CD14-positive monocyte (primary cell): ENCODE results near the gene TBXAS1. TPM values are rescaled to one million over a fixed set of nuclear protein-coding genes. Genes with fewer than 3 reads are reported as not detected.

Source experiments
- DNase-seq, 3 donors: peaks; one replicate each; pipeline ENCODE4 v3.0.0-alpha.2; 2011 to 2022
- H2AFZ ChIP-seq: 2 replicates; pipeline ENCODE4 v1.6.0; 2012; ENCODE audit warnings: mild to moderate bottlenecking, low read depth, low read length, inconsistent platforms; ENCODE audit not compliant: insufficient read depth, poor library complexity, severe bottlenecking
- H3K27ac ChIP-seq, 2 donors: 1 replicate in 1 of 2; 2 replicates in 1 of 2; pipeline ENCODE4 v1.5.1; 2012 to 2013; ENCODE audit warnings: low read length in 2 of 2, control low read depth in 1 of 2, inconsistent platforms in 1 of 2, low read depth in 1 of 2, mild to moderate bottlenecking in 1 of 2
- H3K27me3 ChIP-seq, 2 donors: one replicate each; pipeline versions ENCODE4 v1.6.0 to v1.6.1; 2011 to 2013; ENCODE audit warnings: low read length in 2 of 2; ENCODE audit not compliant: control insufficient read depth in 2 of 2, insufficient read depth in 2 of 2
- H3K36me3 ChIP-seq, 2 donors: replicated peaks in 1 of 2; 1 replicate in 1 of 2; 2 replicates in 1 of 2; pipeline versions ENCODE4 v1.5.1 to v1.6.1; 2012 to 2013; ENCODE audit warnings: low read length in 2 of 2, control low read depth in 1 of 2, inconsistent platforms in 1 of 2, mild to moderate bottlenecking in 1 of 2; ENCODE audit not compliant: insufficient read depth in 2 of 2, control insufficient read depth in 1 of 2
- H3K4me1 ChIP-seq, 2 donors: 1 replicate in 1 of 2; 2 replicates in 1 of 2; pipeline versions ENCODE4 v1.5.1 to v1.6.1; 2012 to 2013; ENCODE audit warnings: low read length in 2 of 2, control low read depth in 1 of 2, inconsistent platforms in 1 of 2, mild to moderate bottlenecking in 1 of 2, moderate library complexity in 1 of 2; ENCODE audit not compliant: insufficient read depth in 2 of 2, control insufficient read depth in 1 of 2
- H3K4me2 ChIP-seq: replicated peaks from 2 replicates; pipeline ENCODE3; 2012; ENCODE audit warnings: low read length, moderate library complexity, mild to moderate bottlenecking; ENCODE audit not compliant: poor library complexity, severe bottlenecking; ENCODE audit errors: extremely low read depth
- H3K4me3 ChIP-seq, 3 experiments: fragments of 200-600 bp in 1 of 3; sonication (generic) in 1 of 3; replicated peaks in 1 of 3; 1 replicate in 2 of 3; 2 replicates in 1 of 3; pipeline ENCODE4 v1.5.1; 2011 to 2013; ENCODE audit warnings: low read length in 3 of 3, mild to moderate bottlenecking in 3 of 3, control low read depth in 2 of 3, low read depth in 2 of 3, inconsistent platforms in 1 of 3, moderate library complexity in 1 of 3
- H3K79me2 ChIP-seq: 2 replicates; pipeline ENCODE4 v1.6.0; 2012; ENCODE audit warnings: mild to moderate bottlenecking, control low read depth, inconsistent platforms, low read length, moderate library complexity; ENCODE audit not compliant: insufficient read depth
- H3K9ac ChIP-seq: 2 replicates; pipeline ENCODE4 v1.6.0; 2017; ENCODE audit warnings: low read length, mild to moderate bottlenecking; ENCODE audit not compliant: insufficient read depth, poor library complexity, severe bottlenecking
- H3K9me3 ChIP-seq, 2 donors: replicated peaks in 1 of 2; 1 replicate in 1 of 2; 2 replicates in 1 of 2; pipeline versions ENCODE4 v1.5.1 to v1.6.1; 2012 to 2013; ENCODE audit warnings: low read length in 2 of 2, control low read depth in 1 of 2; ENCODE audit not compliant: control insufficient read depth in 1 of 2, insufficient read depth in 1 of 2
- H4K20me1 ChIP-seq: 2 replicates; pipeline ENCODE4 v1.6.0; 2012; ENCODE audit warnings: mild to moderate bottlenecking, low read length, control low read depth, moderate library complexity; ENCODE audit not compliant: insufficient read depth
- H3K27ac Mint-ChIP-seq, 7 donors: one replicate each; pipeline ENCODE4 v1.8.0; 2020; ENCODE audit warnings: mild to moderate bottlenecking in 7 of 7, mixed read lengths in 7 of 7, moderate library complexity in 6 of 7, inconsistent platforms in 2 of 7
- H3K27me3 Mint-ChIP-seq, 3 donors: one replicate each; pipeline ENCODE4 v1.8.0; 2021 to 2022; ENCODE audit warnings: low read depth in 3 of 3, mild to moderate bottlenecking in 3 of 3, mixed read lengths in 3 of 3, moderate library complexity in 3 of 3, inconsistent platforms in 1 of 3
- H3K36me3 Mint-ChIP-seq, 2 donors: one replicate each; pipeline ENCODE4 v1.8.0; 2020; ENCODE audit warnings: mixed read lengths in 2 of 2, inconsistent platforms in 1 of 2, mild to moderate bottlenecking in 1 of 2
- H3K4me1 Mint-ChIP-seq: one replicate; pipeline ENCODE4 v1.8.0; 2020; ENCODE audit warnings: mild to moderate bottlenecking, mixed read lengths
- H3K4me3 Mint-ChIP-seq, 2 donors: one replicate each; pipeline ENCODE4 v1.8.0; 2020; ENCODE audit warnings: mild to moderate bottlenecking in 2 of 2, mixed read lengths in 2 of 2, moderate library complexity in 1 of 2
- H3K9me3 Mint-ChIP-seq, 7 donors: one replicate each; pipeline ENCODE4 v1.8.0; 2020 to 2022; ENCODE audit warnings: mixed read lengths in 7 of 7, mild to moderate bottlenecking in 6 of 7, moderate library complexity in 6 of 7, inconsistent platforms in 2 of 7
- CTCF ChIP-seq: fragments of 200-600 bp; IDR thresholded peaks from one replicate; pipeline ENCODE4 v1.8.0; 2022; ENCODE audit warnings: antibody characterized with exemption, mild to moderate bottlenecking
- WGBS: methylation state at CpG from one replicate; pipeline ENCODE4 v1.1.5; 2013; ENCODE audit warnings: missing lambda C conversion rate; ENCODE audit not compliant: insufficient coverage; 5-methylcytosine and 5-hydroxymethylcytosine counted together
- intact Hi-C, 2 donors: fragments of 100-400 bp; cut with micrococcal nuclease; formaldehyde crosslinking; loops; one replicate each; pipeline versions ENCODE4 v1.15.0 to v1.15.1; 2023
- polyA plus RNA-seq, 3 donors: library from polyadenylated mRNA; depleted of rRNA in 1 of 3; unstranded in 2 of 3; stranded (reverse) in 1 of 3; fragments of 300-500 nt in 2 of 3; fragments of >200 nt in 1 of 3; fragmentation: Illumina TruSeq in 2 of 3; gene quantifications; 1 replicate in 2 of 3; 2 replicates in 1 of 3; pipeline ENCODE4 v1.2.3, GENCODE V29; 2012 to 2021

Gene TBXAS1
- polyA plus RNA-seq, 3 donors = 289 to 335 (median 298) TPM

GRCh38 chr7:139850906-139851305, 21.8 kb downstream of the TBXAS1 start:
- H3K79me2 ChIP-seq = peaks cover 95% of the 10 kb centered on the region
- peaks cover 59% of the 10 kb centered on the region for H3K4me1 Mint-ChIP-seq

GRCh38 chr7:139851770-139852481, 22.9 kb downstream of the TBXAS1 start:
- DNase-seq = no peak
- no peak overlapping the region for H3K9ac ChIP-seq
- intact Hi-C loops = loop anchor here in 1 of 2 donors (5.0 kb wide), 1 partner anchor 65 kb away; no protein-coding TSS in a partner anchor
- peaks cover 21 to 57% of the 10 kb centered on the region in 2 donors for H3K36me3 ChIP-seq
- peaks cover 0 to 4% (median 0%) of the 10 kb centered on the region in 3 donors for H3K27me3 Mint-ChIP-seq
- peaks cover 50 to 54% of the 10 kb centered on the region in 2 donors for H3K4me1 ChIP-seq
- WGBS = 100% methylated on average over 2 of the region's 4 CpGs
- peak overlapping the region in 1 of 2 donors; percentile 95 for H3K27ac ChIP-seq
- no peak overlapping the region for H3K4me3 ChIP-seq
- H3K27me3 ChIP-seq = no peaks in the 10 kb centered on the region
- peaks cover 1 to 13% (median 5%) of the 10 kb centered on the region in 7 donors for H3K9me3 Mint-ChIP-seq
- H3K79me2 ChIP-seq = peaks cover 95% of the 10 kb centered on the region
- H3K4me2 ChIP-seq = no peak overlapping the region
- peaks cover 0 to 4% of the 10 kb centered on the region in 2 donors for H3K9me3 ChIP-seq
- H3K27ac Mint-ChIP-seq = peak overlapping the region in 5 of 7 donors; percentile 44 to 100 (median 58)
- H3K36me3 Mint-ChIP-seq = peaks cover 70 to 75% of the 10 kb centered on the region in 2 donors
- no peak overlapping the region for H2AFZ ChIP-seq
- peaks cover 53% of the 10 kb centered on the region for H4K20me1 ChIP-seq
- no peak for TF ChIP-seq CTCF
- H3K4me3 Mint-ChIP-seq = no peak overlapping the region
- H3K4me1 Mint-ChIP-seq = peaks cover 67% of the 10 kb centered on the region

More at GRCh38 chr7:139850906-139851305, 21.8 kb downstream of the TBXAS1 start:
- Histone ChIP-seq H3K4me3 (no peak overlapping the region), H2AFZ (no peak overlapping the region), H3K4me1 (peaks cover 39 to 44% of the 10 kb centered on the region in 2 donors), H3K36me3 (peaks cover 21 to 67% of the 10 kb centered on the region in 2 donors), H3K27ac (peak overlapping the region in 1 of 2 donors; percentile 13), H3K4me2 (no peak overlapping the region), H3K27me3 (no peaks in the 10 kb centered on the region), H3K9me3 (peaks cover 0 to 4% of the 10 kb centered on the region in 2 donors), H3K9ac (no peak overlapping the region), H4K20me1 (peaks cover 64% of the 10 kb centered on the region)
- H3K27ac Mint-ChIP-seq = peak overlapping the region in 3 of 7 donors; percentile 6 to 49 (median 43)
- WGBS = no CpG with 5 or more reads among the region's 3 CpGs
- peaks cover 1 to 13% (median 5%) of the 10 kb centered on the region in 7 donors for H3K9me3 Mint-ChIP-seq
- H3K36me3 Mint-ChIP-seq = peaks cover 70 to 73% of the 10 kb centered on the region in 2 donors
- no peak for DNase-seq
- intact Hi-C loops = loop anchor here in 1 of 2 donors (5.0 kb wide), 1 partner anchor 66 kb away; no protein-coding TSS in a partner anchor
- H3K27me3 Mint-ChIP-seq = peaks cover 0 to 4% (median 0%) of the 10 kb centered on the region in 3 donors
- H3K4me3 Mint-ChIP-seq = no peak overlapping the region
- no peak for TF ChIP-seq CTCF
